GM12873 (cell line): ENCODE results near the gene TEX14.

Experiments
- CTCF ChIP-seq: IDR thresholded peaks from 2 replicates; pipeline ENCODE4 v1.5.1; 2012; ENCODE audit warnings: low read depth, mild to moderate bottlenecking, moderate library complexity, low read length, control low read depth; ENCODE audit not compliant: insufficient read depth; ENCODE audit errors: missing control alignments

The TEX14 gene

DNA sequence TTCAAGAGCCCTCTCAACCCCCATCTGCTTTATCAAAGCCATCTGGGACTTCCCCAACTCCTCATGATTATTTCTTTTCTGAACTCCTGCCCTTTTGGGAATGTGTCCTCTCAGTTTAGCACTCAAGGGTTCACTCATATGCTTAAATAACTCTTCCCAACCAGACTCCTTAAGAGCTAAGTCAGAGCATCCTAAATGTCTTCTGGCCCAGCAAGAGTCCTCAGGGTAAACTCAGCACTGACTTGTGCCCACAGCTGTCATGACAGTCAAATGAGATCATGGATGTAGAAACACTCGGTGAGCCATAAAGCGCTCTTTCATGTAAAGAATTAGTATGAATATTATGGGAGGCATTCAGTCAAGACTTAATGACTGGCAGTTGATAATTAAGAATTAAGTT, 85.9 kb downstream of the TEX14 start:
- TF ChIP-seq CTCF = no peak

GRCh38 chr17:58605470-58605869, 86.4 kb downstream of the TEX14 start:
- peak; percentile 19 for TF ChIP-seq CTCF

DNA sequence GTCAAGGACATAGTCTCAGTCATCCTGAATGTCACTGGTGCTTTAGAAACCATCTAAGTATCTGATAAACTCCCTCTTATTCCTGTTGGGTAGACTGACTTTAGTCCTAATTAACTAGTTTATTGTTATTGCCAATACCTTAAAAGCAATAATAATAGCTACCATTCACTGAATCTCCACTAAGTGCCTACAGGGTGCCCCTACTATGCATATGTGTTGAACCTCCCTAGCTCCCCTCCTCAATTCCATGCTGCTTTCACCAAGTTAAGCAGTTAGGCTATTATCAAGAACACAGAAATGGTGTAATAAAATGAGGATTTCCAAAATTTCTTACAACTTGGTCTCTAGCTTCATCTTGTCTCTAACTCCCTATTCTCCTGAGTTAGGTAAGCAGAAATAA, 89.9 kb downstream of the TEX14 start:
- no peak for TF ChIP-seq CTCF

- no peak for TF ChIP-seq CTCF
These were observed 94.5 kb downstream of the TEX14 start for GRCh38 chr17:58597371-58597770.

DNA sequence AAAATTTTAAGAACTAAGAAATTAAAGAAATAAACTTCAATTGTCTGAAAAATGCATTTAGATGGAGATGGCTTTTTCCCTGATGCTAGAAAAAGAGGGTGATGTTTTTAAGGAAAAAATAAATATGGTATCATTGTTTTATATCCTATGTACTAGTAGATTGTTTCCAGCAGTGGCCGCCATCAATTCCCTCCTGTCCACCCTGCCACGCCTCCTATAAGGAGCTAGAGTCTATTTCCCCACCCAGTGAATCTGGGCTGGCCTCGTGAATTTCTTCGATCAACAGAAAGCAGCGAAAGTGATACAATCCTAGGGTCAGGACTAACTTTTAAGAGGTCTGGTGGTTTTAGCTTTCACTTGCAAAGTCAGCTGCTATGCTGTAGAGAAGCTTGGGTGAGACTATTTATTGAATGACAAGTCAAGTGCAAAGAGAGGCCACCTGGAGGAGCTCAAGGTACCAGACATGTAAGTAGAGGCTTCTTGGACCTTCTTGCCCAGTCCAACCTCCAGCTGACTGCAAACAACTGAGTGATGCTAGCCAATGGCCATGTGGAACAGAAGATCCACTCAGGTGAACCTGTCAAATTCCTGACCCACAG, 96.6 kb downstream of the TEX14 start:
- peak; percentile 29 for TF ChIP-seq CTCF

DNA sequence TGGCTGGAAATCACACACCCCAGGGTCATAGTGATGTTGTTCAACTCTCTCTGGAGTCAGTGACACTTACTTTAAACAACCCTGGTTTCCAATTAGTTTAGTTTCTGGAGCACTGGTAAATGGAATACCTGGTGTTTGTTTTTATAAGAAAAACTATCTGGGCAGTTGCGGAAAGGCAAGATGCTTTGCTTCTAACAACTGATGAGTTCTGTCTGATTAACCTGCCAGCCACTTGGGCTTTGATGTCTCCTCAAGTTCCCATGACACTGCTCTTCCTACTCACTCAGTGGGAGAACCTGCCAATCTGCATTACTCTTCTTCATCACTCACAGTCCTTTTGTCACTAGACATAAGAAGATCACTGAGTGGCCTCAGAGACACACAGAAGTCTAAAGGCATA, 98.7 kb downstream of the TEX14 start:
- TF ChIP-seq CTCF = no peak

DNA sequence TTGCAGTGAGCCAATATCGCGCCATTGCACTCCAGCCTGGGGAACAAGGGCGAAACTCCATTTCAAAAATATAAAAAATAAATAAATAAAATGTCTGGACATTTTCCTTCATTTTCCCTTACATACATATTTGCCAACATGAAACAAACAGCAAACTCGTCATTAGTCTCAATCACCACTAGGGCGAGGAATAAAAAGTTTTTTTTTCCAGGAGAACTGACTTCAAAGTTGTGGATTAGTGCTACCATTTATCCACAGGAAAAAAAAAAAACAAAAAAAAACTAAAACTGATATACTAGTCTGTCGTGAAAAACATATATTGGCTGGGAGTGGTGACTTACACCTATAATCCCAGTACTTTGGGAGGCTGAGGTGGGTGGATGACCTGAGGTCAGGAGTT, 100.4 kb downstream of the TEX14 start:
- TF ChIP-seq CTCF = peak; percentile 8

DNA sequence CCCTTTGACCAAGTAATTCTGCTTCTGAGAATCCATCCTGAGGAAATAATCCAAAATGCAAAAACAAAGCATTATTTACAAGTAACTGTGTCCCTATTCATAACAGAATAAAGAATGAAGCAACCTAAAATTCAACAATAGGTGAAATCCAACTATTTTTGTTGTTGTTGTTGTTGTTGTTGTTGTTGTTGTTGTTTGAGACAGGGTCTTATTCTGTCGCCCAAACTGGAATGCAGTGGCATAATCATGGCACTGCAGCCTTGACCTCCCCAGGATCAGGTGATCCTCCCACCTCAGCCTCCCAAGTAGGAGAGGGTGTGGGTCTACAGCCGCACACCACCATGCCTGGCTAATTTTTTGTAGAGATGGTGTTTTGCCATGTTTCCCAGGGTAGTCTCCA, 101.5 kb downstream of the TEX14 start:
- no peak for TF ChIP-seq CTCF
